GM19467 (cell line): Measurements from ENCODE around the gene DPF3.

Experiments used
- ATAC-seq: cut with Tn5 transposase; IDR thresholded peaks from one replicate; pipeline ENCODE4 v1.9.1; 2021; ENCODE audit warnings: mild to moderate bottlenecking, moderate library complexity; ENCODE audit not compliant: unreplicated experiment

DPF3 gene

GRCh38 chr14:72904840-72905561 lies 11.1 kb upstream of the DPF3 start:
- ATAC-seq, result no peak

- ATAC-seq, result no peak
Observed at GRCh38 chr14:72904218-72904617, 10.3 kb upstream of the DPF3 start.

- no peak for ATAC-seq
Observed at GRCh38 chr14:72903716-72904115, 9.8 kb upstream of the DPF3 start.

- no peak for ATAC-seq
Observed at GRCh38 chr14:72902801-72903530, 9.1 kb upstream of the DPF3 start.

- ATAC-seq, result no peak
Observed at GRCh38 chr14:72901361-72901760, 7.5 kb upstream of the DPF3 start.

GRCh38 chr14:72898448-72898847 lies 4.5 kb upstream of the DPF3 start:
- ATAC-seq, result no peak

- no peak for ATAC-seq
Observed at GRCh38 chr14:72894623-72895378, 900 bp upstream of the DPF3 start.

GRCh38 chr14:72894323-72894622 lies 372 bp upstream of the DPF3 start:
- no peak for ATAC-seq

- ATAC-seq, result no peak
Observed at GRCh38 chr14:72892879-72893635, 844 bp downstream of the DPF3 start.

GRCh38 chr14:72892103-72892878 lies 1.6 kb downstream of the DPF3 start:
- ATAC-seq, result no peak

- ATAC-seq, result no peak
Observed at GRCh38 chr14:72891666-72892102, 2.2 kb downstream of the DPF3 start.

GRCh38 chr14:72889366-72889765 lies 4.5 kb downstream of the DPF3 start:
- no peak for ATAC-seq

- no peak for ATAC-seq
Observed at GRCh38 chr14:72888636-72889201, 5.2 kb downstream of the DPF3 start.

GRCh38 chr14:72888192-72888591 lies 5.7 kb downstream of the DPF3 start:
- ATAC-seq, result no peak

- no peak for ATAC-seq
Observed at GRCh38 chr14:72887514-72887913, 6.4 kb downstream of the DPF3 start.

GRCh38 chr14:72884386-72884785 lies 9.5 kb downstream of the DPF3 start:
- ATAC-seq, result no peak

GRCh38 chr14:72883961-72884360 lies 9.9 kb downstream of the DPF3 start:
- ATAC-seq, result no peak

- no peak for ATAC-seq
Observed at GRCh38 chr14:72883109-72883508, 10.8 kb downstream of the DPF3 start.

GRCh38 chr14:72882463-72882862 lies 11.4 kb downstream of the DPF3 start:
- no peak for ATAC-seq

- no peak for ATAC-seq
Observed at GRCh38 chr14:72882047-72882446, 11.9 kb downstream of the DPF3 start.
